Common myeloid progenitor, CD34-positive (primary cell): Measurements from ENCODE around the gene PLS3. TPM values are rescaled to one million over a fixed set of nuclear protein-coding genes. Genes with fewer than 3 reads are reported as not detected.

Experiments used
- CTCF ChIA-PET: fragments of 350-600 bp; sonication (Branson Sonifier 250); formaldehyde crosslinking; loops from one replicate; lab custom pipeline; 2021; ENCODE audit warnings: antibody characterized with exemption; lab: Charles Lee
- POLR2A ChIA-PET: fragments of 350-600 bp; sonication (Branson Sonifier 250); formaldehyde crosslinking; loops from one replicate; lab custom pipeline; 2021; ENCODE audit warnings: antibody characterized with exemption; lab: Charles Lee
- DNase-seq, 3 donors: peaks; one replicate each; pipeline versions ENCODE4 v3.0.0 to v3.0.0-alpha.2; 2013
- H3K27ac ChIP-seq, 2 experiments: 1 replicate in 1 of 2; 2 replicates in 1 of 2; pipeline ENCODE4 v1.7.0; 2013; ENCODE audit warnings: inconsistent platforms in 2 of 2, low read length in 2 of 2, mild to moderate bottlenecking in 2 of 2, low read depth in 1 of 2, moderate library complexity in 1 of 2; ENCODE audit not compliant: severe bottlenecking in 2 of 2, insufficient read depth in 1 of 2, poor library complexity in 1 of 2
- H3K27me3 ChIP-seq, 5 experiments: replicated peaks in 2 of 5; 1 replicate in 3 of 5; 2 replicates in 2 of 5; pipeline versions ENCODE4 v1.6.1 to v1.7.0; 2013; ENCODE audit warnings: low read length in 4 of 5, mild to moderate bottlenecking in 2 of 5, moderate library complexity in 2 of 5, inconsistent platforms in 1 of 5; ENCODE audit not compliant: insufficient read depth in 5 of 5, control insufficient read depth in 4 of 5
- H3K36me3 ChIP-seq, 4 experiments: 1 replicate in 2 of 4; 2 replicates in 2 of 4; pipeline versions ENCODE4 v1.6.1 to v1.7.0; 2013; ENCODE audit warnings: low read length in 3 of 4, control low read depth in 1 of 4, mild to moderate bottlenecking in 1 of 4; ENCODE audit not compliant: control insufficient read depth in 4 of 4, insufficient read depth in 4 of 4
- H3K4me1 ChIP-seq, 4 experiments: 1 replicate in 3 of 4; 2 replicates in 1 of 4; pipeline versions ENCODE4 v1.6.1 to v1.7.1; 2013; ENCODE audit warnings: low read length in 3 of 4, mild to moderate bottlenecking in 3 of 4, control low read depth in 1 of 4, inconsistent platforms in 1 of 4, moderate library complexity in 1 of 4; ENCODE audit not compliant: control insufficient read depth in 4 of 4, insufficient read depth in 4 of 4; ENCODE audit errors: control extremely low read depth in 1 of 4
- H3K4me3 ChIP-seq, 7 experiments: 1 replicate in 4 of 7; 2 replicates in 3 of 7; pipeline versions ENCODE4 v1.5.1 to v1.7.0; 2013; ENCODE audit warnings: mild to moderate bottlenecking in 7 of 7, low read length in 6 of 7, moderate library complexity in 6 of 7, inconsistent platforms in 2 of 7, low read depth in 2 of 7, control low read depth in 1 of 7; ENCODE audit not compliant: insufficient read depth in 4 of 7, control insufficient read depth in 1 of 7; ENCODE audit errors: extremely low read depth in 1 of 7
- H3K9me3 ChIP-seq, 5 experiments: 1 replicate in 4 of 5; 2 replicates in 1 of 5; pipeline versions ENCODE4 v1.6.1 to v1.7.1; 2013; ENCODE audit warnings: low read length in 4 of 5, mild to moderate bottlenecking in 2 of 5, inconsistent platforms in 1 of 5, low read depth in 1 of 5, moderate library complexity in 1 of 5; ENCODE audit not compliant: control insufficient read depth in 4 of 5, insufficient read depth in 2 of 5; ENCODE audit errors: control extremely low read depth in 1 of 5
- WGBS: methylation state at CpG from one replicate; pipeline ENCODE4 v1.1.5; 2013; ENCODE audit not compliant: insufficient coverage; 5-methylcytosine and 5-hydroxymethylcytosine counted together
- polyA plus RNA-seq: library from polyadenylated mRNA; unstranded; fragments of 120-200 nt; gene quantifications from one replicate; pipeline ENCODE4 v1.2.1, GENCODE V29; 2013

PLS3 gene, protein sequence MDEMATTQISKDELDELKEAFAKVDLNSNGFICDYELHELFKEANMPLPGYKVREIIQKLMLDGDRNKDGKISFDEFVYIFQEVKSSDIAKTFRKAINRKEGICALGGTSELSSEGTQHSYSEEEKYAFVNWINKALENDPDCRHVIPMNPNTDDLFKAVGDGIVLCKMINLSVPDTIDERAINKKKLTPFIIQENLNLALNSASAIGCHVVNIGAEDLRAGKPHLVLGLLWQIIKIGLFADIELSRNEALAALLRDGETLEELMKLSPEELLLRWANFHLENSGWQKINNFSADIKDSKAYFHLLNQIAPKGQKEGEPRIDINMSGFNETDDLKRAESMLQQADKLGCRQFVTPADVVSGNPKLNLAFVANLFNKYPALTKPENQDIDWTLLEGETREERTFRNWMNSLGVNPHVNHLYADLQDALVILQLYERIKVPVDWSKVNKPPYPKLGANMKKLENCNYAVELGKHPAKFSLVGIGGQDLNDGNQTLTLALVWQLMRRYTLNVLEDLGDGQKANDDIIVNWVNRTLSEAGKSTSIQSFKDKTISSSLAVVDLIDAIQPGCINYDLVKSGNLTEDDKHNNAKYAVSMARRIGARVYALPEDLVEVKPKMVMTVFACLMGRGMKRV
- polyA plus RNA-seq, result 18.5 TPM

DNA sequence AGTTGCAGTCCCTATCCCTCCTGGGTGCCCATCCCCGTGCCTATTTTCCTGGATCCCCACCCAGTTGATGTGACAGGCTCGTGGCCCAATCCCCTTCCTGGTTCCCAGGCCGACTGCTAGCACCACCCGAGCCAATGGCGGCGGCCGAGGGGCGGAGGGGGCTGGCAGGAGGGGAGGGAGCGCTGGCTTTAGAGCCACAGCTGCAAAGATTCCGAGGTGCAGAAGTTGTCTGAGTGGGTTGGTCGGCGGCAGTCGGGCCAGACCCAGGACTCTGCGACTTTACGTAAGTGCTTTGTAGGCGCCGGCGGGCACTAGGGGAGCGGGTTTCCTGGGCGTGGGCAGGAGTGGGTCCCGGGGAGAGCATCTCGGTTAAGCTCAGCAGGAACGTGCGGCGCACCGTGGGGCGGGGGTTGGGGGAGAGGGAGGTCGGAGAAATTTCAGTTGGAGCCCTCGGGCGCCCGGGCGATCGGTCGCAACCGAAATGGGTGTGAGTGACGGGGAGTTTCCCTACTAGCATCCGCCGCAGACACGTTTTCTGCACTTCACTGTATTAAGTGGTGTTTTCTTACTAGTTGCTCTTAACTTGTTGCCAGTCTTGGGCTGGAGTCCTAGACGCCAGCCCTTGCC is at the start of gene PLS3:
Gene PLS3 (plus strand): TSS at position 197 of the 627 bp plus-strand sequence. CDS start 49,077 bp downstream, outside the sequence.
- 4% methylated on average over 20 of the region's 40 CpGs for WGBS
- POLR2A ChIA-PET, result no interaction called here
- peaks cover 0 to 16% (median 8%) of the 10 kb centered on the region in 4 experiments for H3K4me1 ChIP-seq
- DNase-seq, result peak; percentile 51 to 79 (median 71)
- CTCF ChIA-PET, result no interaction called here
- no peaks in the 10 kb centered on the region for H3K9me3 ChIP-seq
- peak within 1 kb of the TSS in 1 of 2 experiments; percentile 25 for H3K27ac ChIP-seq
- H3K36me3 ChIP-seq, result no peaks in the 10 kb centered on the region
- peaks cover 0 to 49% (median 0%) of the 10 kb centered on the region in 5 experiments for H3K27me3 ChIP-seq
- H3K4me3 ChIP-seq, result peak within 1 kb of the TSS; percentile 35 to 79 (median 64)

DNA sequence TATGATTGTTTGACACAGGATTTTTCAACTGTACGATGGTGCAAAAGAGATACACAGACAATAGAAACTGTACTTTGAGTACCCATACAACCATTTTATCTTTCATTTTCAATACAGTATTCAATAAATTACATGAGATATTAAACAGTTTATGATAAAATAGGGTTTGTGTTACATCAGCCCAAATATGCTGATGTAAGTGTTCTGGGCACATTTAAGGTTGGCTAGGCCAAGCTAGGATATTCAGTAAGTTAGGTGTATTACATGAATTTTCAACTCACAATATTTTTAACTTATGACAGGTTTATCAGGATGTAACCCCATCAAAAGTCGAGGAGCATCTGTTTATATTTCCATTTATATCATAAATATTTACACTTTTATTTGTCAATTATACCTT is 42.9 kb upstream of the PLS3 start:
- Histone ChIP-seq H3K36me3 (no peaks in the 10 kb centered on the region), H3K4me3 (no peak overlapping the region), H3K27me3 (no peaks in the 10 kb centered on the region), H3K27ac (no peak overlapping the region), H3K9me3 (no peaks in the 10 kb centered on the region), H3K4me1 (no peaks in the 10 kb centered on the region)
- ChIA-PET POLR2A (no interaction called here), CTCF (interaction anchor here (1.5 kb wide), 1 partner anchor 10 kb away, joined by 3 read pairs; no protein-coding TSS in a partner anchor)
- no peak for DNase-seq
- WGBS, result no CpG with 5 or more reads among the region's 2 CpGs

DNA sequence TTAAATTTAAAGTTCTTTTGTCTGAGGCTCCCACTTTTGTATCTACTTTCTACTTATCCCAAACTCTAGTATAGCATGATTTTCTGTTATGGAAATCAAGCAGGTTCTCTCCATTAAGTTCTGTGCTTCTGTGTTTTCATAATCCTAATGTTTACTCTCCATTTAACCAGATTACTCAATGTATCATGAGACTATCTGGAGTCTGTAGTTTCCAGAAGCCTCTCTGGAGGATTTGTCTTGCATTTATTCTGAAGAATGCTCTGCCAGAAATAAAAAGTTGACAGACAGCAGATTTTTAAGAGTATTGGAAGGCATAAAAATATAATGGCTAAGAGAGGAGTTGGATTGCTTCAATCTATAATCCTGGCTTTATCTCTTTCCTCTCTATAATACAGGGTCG is 39.2 kb upstream of the PLS3 start:
- H3K36me3 ChIP-seq, result no peaks in the 10 kb centered on the region
- no peaks in the 10 kb centered on the region for H3K27me3 ChIP-seq
- ChIA-PET CTCF (no interaction called here), POLR2A (no interaction called here)
- no peaks in the 10 kb centered on the region for H3K4me1 ChIP-seq
- DNase-seq, result no peak
- WGBS, result no CpG with 5 or more reads among the region's 1 CpG
- no peak overlapping the region for H3K27ac ChIP-seq
- H3K9me3 ChIP-seq, result no peaks in the 10 kb centered on the region
- H3K4me3 ChIP-seq, result no peak overlapping the region

DNA sequence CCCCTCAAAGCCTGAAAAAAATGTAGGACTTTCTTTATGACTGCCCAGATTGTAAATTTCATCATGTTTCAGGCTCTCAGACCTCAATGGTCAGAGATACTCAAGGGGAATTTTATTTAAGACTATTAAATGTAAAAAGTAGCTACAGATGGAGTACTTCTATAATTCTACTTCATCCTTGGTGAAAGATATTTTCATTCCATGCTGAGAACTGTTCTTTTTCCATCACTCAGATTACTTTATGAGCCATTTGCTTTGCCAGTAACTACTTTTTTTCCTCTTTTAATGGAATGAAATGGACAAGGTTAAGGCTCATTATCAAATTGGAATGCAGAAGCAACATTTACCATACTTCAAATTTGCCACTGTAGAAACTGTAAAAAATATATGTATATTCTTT is 38.0 kb upstream of the PLS3 start:
- ChIA-PET POLR2A (no interaction called here), CTCF (interaction anchor here (0.6 kb wide), 1 partner anchor 132 kb away, joined by 3 read pairs; no protein-coding TSS in a partner anchor)
- Histone ChIP-seq H3K9me3 (no peaks in the 10 kb centered on the region), H3K4me1 (no peaks in the 10 kb centered on the region), H3K4me3 (no peak overlapping the region), H3K27me3 (peaks cover 0 to 5% (median 0%) of the 10 kb centered on the region in 5 experiments), H3K36me3 (no peaks in the 10 kb centered on the region), H3K27ac (no peak overlapping the region)
- no peak for DNase-seq

DNA sequence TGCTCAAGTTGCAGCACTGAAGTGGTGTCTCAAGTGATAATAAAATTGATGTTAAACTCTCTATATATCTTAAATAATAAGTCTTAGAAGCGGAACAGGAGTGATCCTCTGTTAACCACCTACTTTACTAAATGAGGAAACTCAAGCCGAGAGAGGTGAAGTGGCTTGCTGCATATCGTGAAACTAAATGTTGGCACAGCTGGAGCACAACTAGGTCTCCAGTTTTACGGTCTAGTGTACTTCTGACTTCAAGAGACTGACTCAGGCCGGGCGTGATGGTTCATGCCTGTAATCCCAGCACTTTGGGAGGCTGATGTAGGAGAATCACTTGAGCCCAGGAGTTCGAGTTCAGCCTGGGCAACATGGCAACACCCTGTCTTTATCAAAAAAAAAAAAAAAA is 35.5 kb upstream of the PLS3 start:
- H3K4me1 ChIP-seq, result no peaks in the 10 kb centered on the region
- H3K27me3 ChIP-seq, result peaks cover 0 to 5% (median 0%) of the 10 kb centered on the region in 5 experiments
- no peak overlapping the region for H3K4me3 ChIP-seq
- no peaks in the 10 kb centered on the region for H3K9me3 ChIP-seq
- DNase-seq, result no peak
- H3K27ac ChIP-seq, result no peak overlapping the region
- H3K36me3 ChIP-seq, result no peaks in the 10 kb centered on the region
- POLR2A ChIA-PET, result no interaction called here
- CTCF ChIA-PET, result no interaction called here
- WGBS, result 94% methylated on average over 5 of the region's 7 CpGs

DNA sequence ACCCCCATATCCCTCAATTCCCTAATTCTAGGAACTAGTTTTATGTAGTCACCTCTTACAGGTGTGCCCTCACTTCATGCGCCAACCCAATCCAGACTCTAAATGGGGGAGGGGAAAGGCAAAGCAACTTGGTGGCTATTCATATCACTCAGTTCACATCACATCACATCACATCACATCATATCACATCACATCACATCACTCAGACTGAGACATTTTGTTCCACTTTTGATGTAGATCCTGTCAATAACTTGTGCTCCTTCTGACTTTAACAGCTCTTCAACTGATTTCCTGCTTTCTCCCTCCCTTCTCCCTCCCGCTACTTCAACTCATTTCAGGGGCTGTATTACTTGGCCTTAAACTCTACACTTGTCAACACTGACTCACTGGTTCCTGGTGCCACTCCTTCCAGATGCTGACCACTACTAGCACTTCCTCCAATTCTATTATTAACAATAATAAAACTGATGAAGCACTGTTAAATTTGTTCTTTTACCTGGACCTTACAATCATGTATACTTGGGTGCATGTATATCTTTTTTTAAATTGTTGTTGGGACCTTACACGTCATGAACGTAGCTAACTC is 29.1 kb upstream of the PLS3 start:
- POLR2A ChIA-PET, result no interaction called here
- Histone ChIP-seq H3K36me3 (no peaks in the 10 kb centered on the region), H3K4me3 (no peak overlapping the region), H3K9me3 (no peaks in the 10 kb centered on the region), H3K27me3 (peaks cover 0 to 9% (median 0%) of the 10 kb centered on the region in 5 experiments), H3K4me1 (no peaks in the 10 kb centered on the region), H3K27ac (no peak overlapping the region)
- WGBS, result 60% methylated on average over 1 of the region's 4 CpGs
- DNase-seq, result no peak
- CTCF ChIA-PET, result no interaction called here
